Mucosa of descending colon (tissue), 3 donors: ENCODE measurements around the gene MECR. TPM values are rescaled to one million over a fixed set of nuclear protein-coding genes. Genes with fewer than 3 reads are reported as not detected.

Source experiments
- ATAC-seq: fragments of 200-7000 bp; cut with Tn5 transposase; one replicate; pipeline ENCODE4 v1.9.1; 2020; ENCODE audit warnings: mild to moderate bottlenecking, moderate library complexity
- DNase-seq, 3 donors: peaks; one replicate each; pipeline ENCODE4 v3.0.0-alpha.2; 2020
- H3K36me3 ChIP-seq: fragments of 200-600 bp; one replicate; pipeline ENCODE4 v1.8.0; 2021; ENCODE audit warnings: low read depth, mild to moderate bottlenecking
- H3K4me1 ChIP-seq: fragments of 200-600 bp; one replicate; pipeline ENCODE4 v1.8.0; 2021; ENCODE audit warnings: low read depth, mild to moderate bottlenecking
- H3K4me3 ChIP-seq: fragments of 200-600 bp; one replicate; pipeline ENCODE4 v1.8.0; 2021; ENCODE audit warnings: mild to moderate bottlenecking
- H3K9me3 ChIP-seq: fragments of 200-600 bp; one replicate; pipeline ENCODE4 v1.8.0; 2021; ENCODE audit warnings: mild to moderate bottlenecking
- CTCF ChIP-seq: fragments of 200-600 bp; IDR thresholded peaks from one replicate; pipeline ENCODE4 v1.8.0; 2022; ENCODE audit warnings: antibody characterized with exemption, mild to moderate bottlenecking
- intact Hi-C, 2 donors: fragments of 100-400 bp; cut with DNase I in 1 of 2; cut with micrococcal nuclease in 1 of 2; formaldehyde crosslinking; loops; one replicate each; pipeline versions ENCODE4 v1.11.0 to v1.11.1; 2022; cut with DNase I, micrococcal nuclease
- total RNA-seq, 3 donors: library from RNA; stranded (reverse); fragmentation: NEBNext Ultra II Directional in 2 of 3; extraction: Animal tissue kit (Norgen Biotek cat#: 25700) in 2 of 3; gene quantifications; one replicate each; pipeline versions ENCODE4 v1.2.1 to v1.2.4, GENCODE V29; 2021 to 2023
- donor health status: DM: no; HTN: no; CAD: no; lungs with moderate emphysema.
- donor health status: DM: no; HTN: no; CAD: no.
- donor health status: DM: no; HTN: yes; CAD: no.

The MECR gene
- total RNA-seq, 3 donors from 2014 or later = 18.3 to 20.8 (median 19.5) TPM

- no peaks in the 10 kb centered on the region for H3K36me3 ChIP-seq
- intact Hi-C loops = loop anchor here in 1 of 2 donors (10.0 kb wide), 1 partner anchor 837 kb away; no protein-coding TSS in a partner anchor
- H3K4me1 ChIP-seq = no peaks in the 10 kb centered on the region
- ATAC-seq (no peak), DNase-seq (no peak)
- no peaks in the 10 kb centered on the region for H3K9me3 ChIP-seq
- no peak for TF ChIP-seq CTCF
- no peak overlapping the region for H3K4me3 ChIP-seq
Measured at GRCh38 chr1:29247571-29248273, 17.0 kb upstream of the MECR start.

DNA sequence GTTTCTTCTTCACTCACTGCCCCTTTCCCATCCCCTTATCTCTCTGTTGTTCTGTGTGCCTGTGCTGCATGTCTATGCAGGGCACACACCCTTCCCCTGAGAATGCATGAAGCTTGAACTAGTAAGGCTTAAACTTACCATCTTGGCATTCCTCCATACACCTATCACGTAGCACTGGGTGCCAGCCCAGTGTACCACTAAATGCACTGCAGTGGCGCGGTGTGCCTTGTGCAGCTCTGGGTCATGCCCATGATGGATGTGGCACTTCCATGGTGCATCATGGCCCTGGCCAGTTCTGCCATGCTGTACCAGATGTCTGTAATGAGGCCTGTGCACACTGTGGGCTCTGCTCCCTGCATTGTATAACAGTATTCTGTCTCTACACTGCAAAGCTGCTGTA is 16.3 kb upstream of the MECR start:
- Histone ChIP-seq H3K9me3 (no peaks in the 10 kb centered on the region), H3K36me3 (no peaks in the 10 kb centered on the region), H3K4me1 (no peaks in the 10 kb centered on the region), H3K4me3 (no peak overlapping the region)
- no peak for TF ChIP-seq CTCF
- DNase-seq (no peak), ATAC-seq (no peak)
- intact Hi-C loops = loop anchor here in 1 of 2 donors (10.0 kb wide), 1 partner anchor 838 kb away; no protein-coding TSS in a partner anchor

- intact Hi-C loops = loop anchor here in 1 of 2 donors (10.0 kb wide), 1 partner anchor 839 kb away; no protein-coding TSS in a partner anchor
- Histone ChIP-seq H3K9me3 (no peaks in the 10 kb centered on the region), H3K36me3 (no peaks in the 10 kb centered on the region), H3K4me1 (no peaks in the 10 kb centered on the region), H3K4me3 (no peak overlapping the region)
- peak; percentile 74 for ATAC-seq
- DNase-seq = peak in 2 of 3 donors; percentile 62 to 69
- peak; percentile 46 for TF ChIP-seq CTCF
Measured at GRCh38 chr1:29245876-29246275, 15.1 kb upstream of the MECR start.

GRCh38 chr1:29245261-29245660 is 14.5 kb upstream of the MECR start:
- Histone ChIP-seq H3K4me1 (no peaks in the 10 kb centered on the region), H3K36me3 (no peaks in the 10 kb centered on the region), H3K9me3 (no peaks in the 10 kb centered on the region), H3K4me3 (no peak overlapping the region)
- no peak for DNase-seq
- intact Hi-C loops = loop anchor here in 1 of 2 donors (10.0 kb wide), 1 partner anchor 840 kb away; no protein-coding TSS in a partner anchor
- ATAC-seq = no peak
- no peak for TF ChIP-seq CTCF

GRCh38 chr1:29243871-29244200 is 13.1 kb upstream of the MECR start:
- H3K4me1 ChIP-seq = no peaks in the 10 kb centered on the region
- intact Hi-C loops = loop anchor here in 1 of 2 donors (10.0 kb wide), 1 partner anchor 841 kb away; no protein-coding TSS in a partner anchor
- no peaks in the 10 kb centered on the region for H3K36me3 ChIP-seq
- ATAC-seq (no peak), DNase-seq (no peak)
- no peaks in the 10 kb centered on the region for H3K9me3 ChIP-seq
- no peak for TF ChIP-seq CTCF
- no peak overlapping the region for H3K4me3 ChIP-seq
